Hepatocyte (in vitro differentiated cells): ENCODE results near the gene SIK3. TPM values are rescaled to one million over a fixed set of nuclear protein-coding genes. Genes with fewer than 3 reads are reported as not detected.

Experiments used
- DNase-seq: peaks from one replicate; pipeline ENCODE4 v3.0.0-alpha.2; 2016; ENCODE audit warnings: low spot score
- H2AFZ ChIP-seq: fragments of 200-600 bp; sonication (generic); 2 replicates; pipeline ENCODE4 v1.6.0; 2016; ENCODE audit warnings: antibody characterized with exemption, mild to moderate bottlenecking
- H3K27ac ChIP-seq: fragments of 200-600 bp; sonication (generic); 2 replicates; pipeline ENCODE4 v1.5.1; 2016; ENCODE audit warnings: mild to moderate bottlenecking
- H3K27me3 ChIP-seq: fragments of 200-600 bp; sonication (generic); 2 replicates; pipeline ENCODE4 v1.6.1; 2016
- H3K36me3 ChIP-seq: fragments of 200-600 bp; sonication (generic); replicated peaks from 2 replicates; pipeline ENCODE4 v1.5.1; 2016; ENCODE audit warnings: low read depth; ENCODE audit not compliant: insufficient read depth
- H3K4me1 ChIP-seq: fragments of 200-600 bp; sonication (generic); 2 replicates; pipeline ENCODE4 v1.5.1; 2016; ENCODE audit warnings: mild to moderate bottlenecking, moderate library complexity; ENCODE audit not compliant: insufficient read depth
- H3K4me2 ChIP-seq: fragments of 200-600 bp; sonication (generic); 2 replicates; pipeline ENCODE4 v1.6.0; 2016
- H3K4me3 ChIP-seq: fragments of 200-600 bp; sonication (generic); 2 replicates; pipeline ENCODE4 v1.5.1; 2016; ENCODE audit warnings: mild to moderate bottlenecking
- H3K79me2 ChIP-seq: fragments of 200-600 bp; sonication (generic); 2 replicates; pipeline ENCODE4 v1.6.0; 2017; ENCODE audit warnings: mild to moderate bottlenecking
- H3K9me2 ChIP-seq: fragments of 200-600 bp; sonication (generic); replicated peaks from 2 replicates; pipeline ENCODE4 v1.6.0; 2017; ENCODE audit warnings: mild to moderate bottlenecking; ENCODE audit not compliant: insufficient read depth
- H3K9me3 ChIP-seq: fragments of 200-600 bp; sonication (generic); 2 replicates; pipeline ENCODE4 v1.5.1; 2016; ENCODE audit warnings: low read depth, mild to moderate bottlenecking
- H4K20me1 ChIP-seq: fragments of 200-600 bp; sonication (generic); 2 replicates; pipeline ENCODE4 v1.6.0; 2016; ENCODE audit warnings: mild to moderate bottlenecking; ENCODE audit not compliant: insufficient read depth, poor library complexity, severe bottlenecking
- EZH2 ChIP-seq: fragments of 200-600 bp; sonication (generic); IDR thresholded peaks from 2 replicates; pipeline ENCODE4 v1.6.1; 2016; ENCODE audit warnings: antibody characterized with exemption, mild to moderate bottlenecking, borderline replicate concordance
- EZH2phosphoT487 ChIP-seq: fragments of 200-600 bp; sonication (generic); IDR thresholded peaks from one replicate; pipeline ENCODE4 v1.6.1; 2018; ENCODE audit warnings: antibody characterized with exemption, mild to moderate bottlenecking, low read depth, moderate library complexity; ENCODE audit not compliant: unreplicated experiment, severe bottlenecking
- WGBS: methylation state at CpG from one replicate; pipeline ENCODE4 v1.1.6; 2016; ENCODE audit warnings: low lambda C conversion rate; ENCODE audit errors: missing lambda C conversion rate; 5-methylcytosine and 5-hydroxymethylcytosine counted together
- polyA plus RNA-seq: library from polyadenylated mRNA; unstranded; fragments of >200 nt; fragmentation: Nextera tagmentation; extraction: Ambion mirVana; gene quantifications from 2 replicates; pipeline ENCODE4 v1.2.1, GENCODE V29; 2016
- total RNA-seq: library from RNA; depleted of rRNA; stranded (reverse); fragments of >200 nt; gene quantifications from 2 replicates; pipeline ENCODE4 v1.2.3, GENCODE V29; 2014
- TF ChIP-seq, protein P1 (sequence below): fragments of 200-600 bp; sonication (generic); IDR thresholded peaks from 2 replicates; pipeline ENCODE4 v1.5.1; 2016; ENCODE audit warnings: antibody characterized with exemption, mild to moderate bottlenecking; ENCODE audit not compliant: poor library complexity

Gene SIK3
- total and polyA plus RNA-seq, 2 experiments from 2014 or later: 15.8 to 17.7 TPM

DNA sequence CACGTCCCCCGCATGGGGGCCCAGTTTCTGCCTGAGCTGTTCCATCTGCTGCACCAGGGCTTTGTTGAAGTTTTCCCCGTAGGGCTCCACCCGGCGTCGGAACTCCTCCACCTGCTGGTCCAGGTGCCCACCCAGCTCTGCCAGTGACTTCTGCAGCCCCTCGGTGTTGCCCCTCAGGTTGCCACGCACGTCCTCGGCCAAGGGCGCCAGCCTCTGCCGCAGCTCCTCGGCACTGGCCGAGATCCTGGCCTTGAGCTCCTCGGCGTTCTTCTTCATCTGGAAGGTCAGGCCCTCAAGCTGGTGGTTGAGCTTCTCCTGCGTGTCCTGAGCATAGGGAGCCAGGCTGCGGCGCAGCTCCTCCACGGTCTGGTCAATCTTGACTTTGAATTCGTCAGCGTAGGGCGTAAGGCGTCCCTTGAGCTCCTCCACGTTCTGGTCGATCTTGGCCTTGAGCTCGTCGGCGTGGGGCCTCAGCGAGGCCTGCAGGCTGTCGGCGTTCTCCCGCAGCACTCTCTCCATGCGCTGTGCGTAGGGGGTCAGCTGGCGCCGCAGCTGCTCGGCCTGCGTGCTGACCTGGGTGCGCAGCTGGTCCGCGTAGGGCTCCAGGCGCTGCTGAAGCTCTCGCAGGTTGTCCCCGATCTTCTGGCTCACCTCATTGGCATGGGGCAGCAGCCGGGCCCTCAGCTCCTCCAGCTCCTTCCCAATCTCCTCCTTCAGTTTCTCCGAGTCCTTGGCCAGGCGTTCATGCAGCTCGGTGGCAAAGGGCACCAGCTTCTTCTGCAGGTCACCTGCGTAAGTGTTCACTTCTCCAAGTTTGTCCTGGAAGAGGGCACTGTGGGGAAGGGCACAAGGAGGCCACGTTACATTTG, 276.9 kb downstream of the SIK3 start:
- H2AFZ ChIP-seq: no peak overlapping the region
- DNase-seq: no peak
- WGBS: 96% methylated on average over 41 of the region's 51 CpGs
- H3K9me2 ChIP-seq: no peaks in the 10 kb centered on the region
- H3K4me3 ChIP-seq: no peak overlapping the region
- H3K9me3 ChIP-seq: no peaks in the 10 kb centered on the region
- no peaks in the 10 kb centered on the region for H4K20me1 ChIP-seq
- H3K27me3 ChIP-seq: no peaks in the 10 kb centered on the region
- H3K4me2 ChIP-seq: no peak overlapping the region
- H3K79me2 ChIP-seq: no peaks in the 10 kb centered on the region
- H3K36me3 ChIP-seq: no peaks in the 10 kb centered on the region
- H3K27ac ChIP-seq: no peak overlapping the region
- peaks cover 14% of the 10 kb centered on the region for H3K4me1 ChIP-seq
- TF ChIP-seq, protein P1, sequence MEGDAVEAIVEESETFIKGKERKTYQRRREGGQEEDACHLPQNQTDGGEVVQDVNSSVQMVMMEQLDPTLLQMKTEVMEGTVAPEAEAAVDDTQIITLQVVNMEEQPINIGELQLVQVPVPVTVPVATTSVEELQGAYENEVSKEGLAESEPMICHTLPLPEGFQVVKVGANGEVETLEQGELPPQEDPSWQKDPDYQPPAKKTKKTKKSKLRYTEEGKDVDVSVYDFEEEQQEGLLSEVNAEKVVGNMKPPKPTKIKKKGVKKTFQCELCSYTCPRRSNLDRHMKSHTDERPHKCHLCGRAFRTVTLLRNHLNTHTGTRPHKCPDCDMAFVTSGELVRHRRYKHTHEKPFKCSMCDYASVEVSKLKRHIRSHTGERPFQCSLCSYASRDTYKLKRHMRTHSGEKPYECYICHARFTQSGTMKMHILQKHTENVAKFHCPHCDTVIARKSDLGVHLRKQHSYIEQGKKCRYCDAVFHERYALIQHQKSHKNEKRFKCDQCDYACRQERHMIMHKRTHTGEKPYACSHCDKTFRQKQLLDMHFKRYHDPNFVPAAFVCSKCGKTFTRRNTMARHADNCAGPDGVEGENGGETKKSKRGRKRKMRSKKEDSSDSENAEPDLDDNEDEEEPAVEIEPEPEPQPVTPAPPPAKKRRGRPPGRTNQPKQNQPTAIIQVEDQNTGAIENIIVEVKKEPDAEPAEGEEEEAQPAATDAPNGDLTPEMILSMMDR: no peak
- TF ChIP-seq EZH2phosphoT487 (no peak), EZH2 (no peak)

DNA sequence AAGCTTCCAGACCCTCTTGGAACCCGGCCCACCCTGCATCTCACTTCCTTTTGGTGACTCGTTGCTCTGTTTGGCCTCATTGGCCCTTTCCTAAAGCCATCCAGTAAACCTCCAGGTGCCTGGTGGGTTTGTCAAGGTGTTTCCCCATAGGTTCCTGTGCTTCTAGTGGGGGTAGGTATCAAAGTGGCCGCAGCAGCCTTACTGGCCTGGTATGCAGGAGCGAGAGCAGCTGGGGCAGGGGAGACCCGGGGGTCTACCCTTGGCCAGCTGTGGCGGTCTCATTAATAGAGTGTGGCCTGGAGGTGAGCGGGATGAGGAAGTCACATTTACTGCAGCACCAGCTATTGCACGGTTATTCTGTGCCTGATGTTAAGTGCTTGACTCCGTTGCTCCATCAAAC, 279.2 kb downstream of the SIK3 start:
- 91% methylated on average over 9 of the region's 9 CpGs for WGBS
- Histone ChIP-seq H3K9me3 (no peaks in the 10 kb centered on the region), H3K4me1 (peaks cover 13% of the 10 kb centered on the region), H3K4me3 (no peak overlapping the region), H2AFZ (no peak overlapping the region), H4K20me1 (no peaks in the 10 kb centered on the region), H3K36me3 (no peaks in the 10 kb centered on the region), H3K27me3 (no peaks in the 10 kb centered on the region), H3K27ac (no peak overlapping the region), H3K79me2 (no peaks in the 10 kb centered on the region), H3K9me2 (no peaks in the 10 kb centered on the region), H3K4me2 (no peak overlapping the region)
- TF ChIP-seq, protein P1: no peak
- no peak for TF ChIP-seq EZH2
- no peak for DNase-seq

DNA sequence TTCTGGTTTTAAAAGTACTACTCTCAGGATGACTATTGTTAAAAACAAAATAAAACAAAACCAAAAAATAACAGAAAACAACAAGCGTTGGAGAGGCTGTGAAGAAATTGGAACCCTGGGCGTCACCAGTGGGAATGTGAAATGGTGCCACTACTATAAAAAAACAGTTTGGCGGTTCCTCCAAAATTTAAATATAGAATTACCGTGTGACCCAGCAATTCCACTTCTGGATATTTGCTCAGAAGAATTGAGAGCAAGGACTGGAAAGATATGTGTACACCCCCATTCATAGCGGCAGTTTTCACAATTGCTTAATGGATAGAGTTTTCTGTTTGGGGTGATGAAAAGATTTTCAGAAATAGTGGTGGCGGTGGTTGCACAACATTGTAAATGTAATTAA, 283.7 kb downstream of the SIK3 start:
- 89% methylated on average over 6 of the region's 6 CpGs for WGBS
- Histone ChIP-seq H3K9me2 (no peaks in the 10 kb centered on the region), H3K4me1 (peaks cover 10% of the 10 kb centered on the region), H3K36me3 (no peaks in the 10 kb centered on the region), H3K27ac (peak overlapping the region; percentile 52), H2AFZ (no peak overlapping the region), H3K79me2 (no peaks in the 10 kb centered on the region), H3K4me2 (no peak overlapping the region), H3K9me3 (no peaks in the 10 kb centered on the region), H3K4me3 (no peak overlapping the region), H3K27me3 (no peaks in the 10 kb centered on the region), H4K20me1 (no peaks in the 10 kb centered on the region)
- no peak for DNase-seq
- TF ChIP-seq EZH2phosphoT487 (no peak), EZH2 (no peak)
- TF ChIP-seq, protein P1: no peak
